SK-N-SH treated with all-trans-retinoic acid at 6 μM for 48 hours (cell line): ENCODE measurements around the gene MRPS35.

Source experiments
- CREB5 ChIP-seq: fragments of 250-450 bp; sonication (Bioruptor Pico); IDR thresholded peaks from 2 replicates; pipeline ENCODE4 v1.5.1; 2020; ENCODE audit warnings: low read depth, mild to moderate bottlenecking, moderate library complexity
- ISL1 ChIP-seq: fragments of 250-450 bp; sonication (Bioruptor Pico); IDR thresholded peaks from 2 replicates; pipeline ENCODE4 v2.1.2; 2022; ENCODE audit warnings: mild to moderate bottlenecking, moderate library complexity
- OSR1 ChIP-seq: fragments of 250-450 bp; sonication (Bioruptor Pico); IDR thresholded peaks from 2 replicates; pipeline ENCODE4 v1.8.0; 2022; ENCODE audit warnings: moderate library complexity, mild to moderate bottlenecking, inconsistent platforms
- PATZ1 ChIP-seq: fragments of 250-450 bp; sonication (Bioruptor Pico); IDR thresholded peaks from 2 replicates; pipeline ENCODE4 v1.8.0; 2020; ENCODE audit warnings: mild to moderate bottlenecking, moderate library complexity, borderline replicate concordance
- PPARA ChIP-seq: fragments of 250-450 bp; sonication (Bioruptor Pico); IDR thresholded peaks from 2 replicates; pipeline ENCODE4 v1.5.0; 2020; ENCODE audit warnings: mild to moderate bottlenecking, borderline replicate concordance
- ZFP3 ChIP-seq: fragments of 250-450 bp; sonication (Bioruptor Pico); IDR thresholded peaks from 2 replicates; pipeline ENCODE4 v1.5.0; 2020; ENCODE audit warnings: mild to moderate bottlenecking, moderate library complexity
- ZFP30 ChIP-seq: fragments of 450-650 bp; formaldehyde crosslinking; IDR thresholded peaks from 2 replicates; pipeline ENCODE4 v1.5.0; 2022; ENCODE audit warnings: mild to moderate bottlenecking, moderate library complexity

- TF ChIP-seq ZFP30 (CRISPR knock-in tag) (no peak), PPARA (no peak), ZFP3 (no peak), PATZ1 (CRISPR knock-in tag) (no peak), ISL1 (CRISPR knock-in tag) (no peak), CREB5 (no peak), OSR1 (CRISPR knock-in tag) (no peak)
Observed at GRCh38 chr12:27743601-27744000, 33.0 kb downstream of the MRPS35 start.
